ENCODE results near the gene GRB2.

DNA sequence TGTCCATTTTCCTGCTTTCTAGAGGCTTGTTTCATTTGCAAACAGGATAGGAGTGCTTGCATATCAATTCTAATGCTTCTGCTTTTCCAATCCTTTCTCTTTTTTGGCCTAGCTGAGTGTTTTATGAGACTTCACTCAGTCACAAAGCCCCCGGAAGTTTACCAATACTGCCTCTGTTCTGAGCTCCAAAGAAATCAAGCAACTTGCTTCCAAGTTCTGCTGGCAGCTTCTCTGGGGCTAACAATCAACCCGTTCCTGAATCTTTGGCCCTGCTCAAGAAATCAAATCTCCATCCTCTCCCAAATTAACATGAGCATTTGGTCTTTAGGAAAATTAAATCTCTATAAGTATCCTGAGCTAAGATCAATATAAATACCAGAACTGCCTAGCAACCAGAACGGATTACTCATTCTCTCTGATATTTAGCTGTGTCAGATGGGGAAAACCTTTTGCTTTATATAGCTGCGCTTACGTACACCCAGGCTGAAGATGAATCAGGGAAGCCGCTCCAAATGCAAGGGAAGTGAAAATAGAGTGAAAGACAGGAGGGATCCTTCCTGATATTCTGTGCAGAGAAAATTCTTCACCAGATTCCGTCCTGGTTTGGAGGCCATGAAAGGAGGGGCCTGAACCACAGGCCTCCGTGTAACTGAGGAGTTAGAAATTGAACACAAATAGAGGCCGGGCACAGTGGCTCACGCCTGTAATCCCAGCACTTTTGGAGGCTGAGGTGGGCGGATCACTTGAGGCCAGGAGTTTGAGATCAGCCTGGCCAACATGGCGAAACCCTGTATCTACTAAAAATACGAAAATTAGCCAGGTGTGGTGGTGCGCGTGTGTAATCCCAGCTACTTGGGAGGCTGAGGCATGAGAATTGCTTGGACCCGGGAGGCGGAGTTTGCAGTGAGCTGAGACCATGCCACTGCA is 23.3 kb upstream of the GRB2 start:
- no peak for TF ChIP-seq ZNF532 (CRISPR knock-in tag; IDR thresholded peaks at IDR 0.05; ENCODE audit: borderline replicate concordance)
- TF ChIP-seq, protein P1, sequence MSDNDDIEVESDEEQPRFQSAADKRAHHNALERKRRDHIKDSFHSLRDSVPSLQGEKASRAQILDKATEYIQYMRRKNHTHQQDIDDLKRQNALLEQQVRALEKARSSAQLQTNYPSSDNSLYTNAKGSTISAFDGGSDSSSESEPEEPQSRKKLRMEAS (CRISPR knock-in tag; IDR thresholded peaks at IDR 0.05): no peak
- no peak for TF ChIP-seq SP1 (CRISPR knock-in tag; conservative IDR thresholded peaks at IDR 0.05)
- no peak for TF ChIP-seq CREB1 (CRISPR knock-in tag; IDR thresholded peaks at IDR 0.05)
- no peak for TF ChIP-seq CTCF (IDR thresholded peaks at IDR 0.05)
- TF ChIP-seq, protein P2, sequence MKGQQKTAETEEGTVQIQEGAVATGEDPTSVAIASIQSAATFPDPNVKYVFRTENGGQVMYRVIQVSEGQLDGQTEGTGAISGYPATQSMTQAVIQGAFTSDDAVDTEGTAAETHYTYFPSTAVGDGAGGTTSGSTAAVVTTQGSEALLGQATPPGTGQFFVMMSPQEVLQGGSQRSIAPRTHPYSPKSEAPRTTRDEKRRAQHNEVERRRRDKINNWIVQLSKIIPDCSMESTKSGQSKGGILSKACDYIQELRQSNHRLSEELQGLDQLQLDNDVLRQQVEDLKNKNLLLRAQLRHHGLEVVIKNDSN (CRISPR knock-in tag; IDR thresholded peaks at IDR 0.05): no peak
